Neural progenitor cell (in vitro differentiated cells): ENCODE results near the gene GDF10.

Source experiments
- EZH2phosphoT487 ChIP-seq: fragments of 200-600 bp; sonication (generic); IDR thresholded peaks from 2 replicates; pipeline ENCODE4 v1.6.1; 2017; ENCODE audit warnings: antibody characterized with exemption
- TF ChIP-seq, protein P1 (sequence below): fragments of 200-600 bp; sonication (generic); IDR thresholded peaks from 2 replicates; pipeline ENCODE4 v1.5.1; 2017; ENCODE audit warnings: antibody characterized with exemption, mild to moderate bottlenecking

- TF ChIP-seq, protein P1, sequence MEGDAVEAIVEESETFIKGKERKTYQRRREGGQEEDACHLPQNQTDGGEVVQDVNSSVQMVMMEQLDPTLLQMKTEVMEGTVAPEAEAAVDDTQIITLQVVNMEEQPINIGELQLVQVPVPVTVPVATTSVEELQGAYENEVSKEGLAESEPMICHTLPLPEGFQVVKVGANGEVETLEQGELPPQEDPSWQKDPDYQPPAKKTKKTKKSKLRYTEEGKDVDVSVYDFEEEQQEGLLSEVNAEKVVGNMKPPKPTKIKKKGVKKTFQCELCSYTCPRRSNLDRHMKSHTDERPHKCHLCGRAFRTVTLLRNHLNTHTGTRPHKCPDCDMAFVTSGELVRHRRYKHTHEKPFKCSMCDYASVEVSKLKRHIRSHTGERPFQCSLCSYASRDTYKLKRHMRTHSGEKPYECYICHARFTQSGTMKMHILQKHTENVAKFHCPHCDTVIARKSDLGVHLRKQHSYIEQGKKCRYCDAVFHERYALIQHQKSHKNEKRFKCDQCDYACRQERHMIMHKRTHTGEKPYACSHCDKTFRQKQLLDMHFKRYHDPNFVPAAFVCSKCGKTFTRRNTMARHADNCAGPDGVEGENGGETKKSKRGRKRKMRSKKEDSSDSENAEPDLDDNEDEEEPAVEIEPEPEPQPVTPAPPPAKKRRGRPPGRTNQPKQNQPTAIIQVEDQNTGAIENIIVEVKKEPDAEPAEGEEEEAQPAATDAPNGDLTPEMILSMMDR: no peak
- no peak for TF ChIP-seq EZH2phosphoT487
Measured at GRCh38 chr10:47296156-47296894, 3.7 kb upstream of the GDF10 start.
